GM19099 (cell line): ENCODE results near the gene CLDN7.

Source experiments
- POLR2A ChIP-seq: IDR thresholded peaks from 3 replicates; pipeline ENCODE4 v1.6.1; 2011; ENCODE audit warnings: low read depth; ENCODE audit not compliant: insufficient read length; ENCODE audit errors: extremely low read depth

CLDN7 gene

DNA sequence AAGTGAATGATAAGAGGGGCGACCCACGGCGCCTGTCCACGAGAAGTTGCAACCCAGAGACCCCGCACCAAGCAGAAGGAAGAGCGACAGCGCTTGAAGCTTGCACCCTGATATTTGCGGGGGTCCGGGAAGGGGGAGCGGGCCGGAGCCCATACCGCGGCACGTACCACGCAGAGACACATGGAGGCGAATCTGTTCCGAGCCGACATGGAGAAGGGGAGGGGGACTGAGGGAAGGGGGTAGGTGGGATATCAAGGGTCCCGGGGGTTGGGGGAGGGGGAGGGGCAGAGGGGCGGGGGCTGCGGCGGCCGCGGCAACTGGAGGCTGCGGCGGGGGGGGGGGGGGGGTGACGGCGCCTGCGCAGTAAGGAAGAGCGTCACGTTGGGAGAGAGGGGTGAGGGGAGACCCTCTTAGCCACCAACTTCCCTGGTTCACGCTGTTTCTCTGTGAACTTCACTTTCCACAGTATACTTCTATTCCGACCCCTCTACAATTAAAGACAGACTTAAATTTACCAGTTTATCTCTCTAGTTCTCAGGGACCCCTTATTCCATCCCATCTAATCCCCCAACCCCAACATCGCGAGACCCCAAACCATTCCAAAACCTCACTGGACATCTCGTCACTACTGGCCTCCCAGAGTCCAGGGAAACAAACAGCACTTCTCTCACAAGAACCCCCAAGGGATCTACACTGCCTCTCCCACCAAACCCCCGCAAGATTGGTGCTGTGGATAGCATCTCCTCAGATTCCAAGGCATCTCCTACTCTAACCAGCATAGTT is 50.6 kb downstream of the CLDN7 start:
- TF ChIP-seq POLR2A, result no peak
